Kidney glomerular epithelial cell (primary cell): ENCODE results near the gene MIDN.

Experiments used
- DNase-seq: peaks from one replicate; lab custom pipeline; 2025; lab: John Stamatoyannopoulos, UW

The MIDN gene

DNA sequence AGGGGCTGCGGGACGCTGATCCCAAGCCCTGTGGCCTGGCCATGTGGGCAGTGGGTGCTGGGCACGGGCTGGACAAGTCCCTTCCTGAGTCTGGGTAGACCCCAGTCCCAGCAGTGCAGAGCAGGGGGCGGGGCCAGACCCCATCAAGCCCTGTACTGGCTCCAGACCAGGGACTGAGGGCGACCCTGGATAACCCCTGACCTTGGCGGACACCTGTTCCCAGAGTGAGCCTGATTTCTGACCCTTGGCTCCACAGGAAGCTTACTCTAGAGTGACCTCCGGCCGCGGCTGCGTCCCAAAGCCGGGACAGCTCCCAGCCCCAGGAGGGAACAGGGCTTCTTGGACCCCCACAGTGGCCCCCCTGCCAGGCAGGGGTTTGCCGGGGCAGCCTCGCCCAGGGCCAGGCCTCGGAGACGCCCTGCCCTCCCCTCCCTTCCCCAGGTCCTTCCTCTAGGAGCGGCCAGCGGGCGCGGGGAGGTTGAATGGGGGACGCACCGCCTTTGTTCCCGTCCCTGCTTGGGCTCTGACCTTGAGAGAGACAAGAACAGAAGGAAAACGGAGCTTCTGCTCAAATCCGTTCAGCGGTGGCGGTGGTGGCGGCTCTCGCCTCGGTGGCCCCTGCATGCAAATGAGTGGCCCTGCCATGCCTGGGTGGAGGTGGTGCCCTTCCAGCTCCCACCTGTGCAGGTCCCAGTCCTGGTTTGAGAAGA, 35.0 kb downstream of the MIDN start:
- no peak for DNase-seq

DNA sequence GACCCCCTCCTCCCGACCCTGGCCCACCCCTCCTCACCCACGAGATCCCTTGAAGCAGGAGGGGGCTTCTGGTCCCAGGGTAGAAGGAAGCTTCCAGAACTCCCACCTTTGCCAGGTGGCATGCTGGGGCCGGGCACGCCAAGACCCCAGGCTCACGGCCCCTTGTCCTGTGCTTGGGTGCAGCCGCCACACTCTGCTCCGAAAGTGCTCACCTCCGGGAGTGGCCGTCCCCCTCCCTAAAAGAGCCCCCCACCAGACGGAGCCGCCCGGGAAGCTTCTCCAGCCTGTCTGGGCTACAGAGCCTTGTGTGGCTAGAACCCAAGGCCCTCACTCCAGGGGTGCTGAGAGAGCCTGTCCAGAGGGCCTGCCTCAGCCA, 35.5 kb downstream of the MIDN start:
- DNase-seq, result no peak

DNA sequence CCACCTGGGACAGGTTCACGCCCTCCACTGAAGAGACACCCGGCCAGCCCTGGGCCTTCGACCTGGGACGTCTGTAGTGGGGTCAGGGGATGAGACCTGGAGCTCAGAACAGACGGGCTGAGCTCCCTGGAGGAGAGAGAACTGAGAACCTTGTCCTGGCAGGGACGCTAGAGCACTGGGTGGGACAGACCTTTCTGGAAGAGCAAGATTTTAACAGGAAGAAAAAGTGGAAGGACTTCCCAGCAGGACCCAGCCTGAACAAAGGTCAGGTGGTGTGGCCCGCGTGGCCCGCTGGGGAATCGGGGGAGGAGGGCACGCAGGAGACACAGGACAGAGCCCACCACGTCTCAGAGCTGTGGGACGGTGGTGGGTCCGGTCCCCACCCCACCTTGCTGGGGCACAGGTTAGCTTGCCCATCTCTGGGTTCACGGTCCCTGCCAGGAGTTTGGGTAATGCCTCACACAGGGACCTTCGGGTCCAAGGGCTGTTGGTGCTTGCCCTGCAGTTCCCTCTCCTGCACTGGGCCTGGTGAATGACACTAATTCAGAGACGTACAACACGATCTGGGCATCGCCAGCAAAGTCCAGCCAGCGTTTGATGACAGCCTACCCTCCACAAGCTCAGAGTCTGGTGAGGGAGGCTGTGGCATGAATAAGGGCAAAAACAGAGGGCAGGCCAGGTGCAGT, 36.1 kb downstream of the MIDN start:
- DNase-seq, result no peak

DNA sequence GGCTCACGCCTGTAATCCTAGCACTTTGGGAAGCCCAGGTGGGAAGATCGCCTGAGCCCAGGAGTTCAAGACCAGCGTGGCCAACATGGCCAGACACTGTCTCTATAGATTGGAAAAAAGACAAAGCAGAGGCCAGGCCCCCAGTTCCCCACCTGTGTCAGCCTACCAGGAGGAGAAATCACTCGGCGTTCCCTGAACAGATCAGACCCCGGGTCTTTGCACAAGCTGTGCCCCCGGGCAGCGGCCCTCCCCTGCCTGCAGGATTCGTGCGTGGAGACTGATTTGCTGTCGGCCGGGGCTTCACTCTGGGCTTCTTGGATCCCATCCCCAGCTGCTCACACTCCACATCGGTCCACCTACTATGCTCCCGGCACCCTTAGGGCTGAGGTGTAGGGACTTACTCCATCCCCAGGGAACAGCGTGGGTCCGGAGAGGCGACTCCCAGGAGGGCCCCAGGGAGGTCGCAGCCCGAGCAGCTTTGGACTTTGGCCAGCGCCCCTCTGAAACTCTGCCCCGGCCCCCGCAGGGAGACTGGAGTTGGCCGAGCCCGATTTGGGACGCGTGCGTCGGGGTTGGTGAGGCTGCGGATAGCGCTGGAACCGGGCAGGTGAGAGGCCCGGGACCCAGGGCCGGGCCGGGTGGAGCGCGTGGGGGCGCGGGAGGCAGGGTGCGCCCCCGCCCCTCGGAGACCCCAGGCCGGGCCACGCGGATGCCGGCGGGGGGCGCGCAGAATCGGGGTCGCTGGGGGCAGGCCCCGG, 36.8 kb downstream of the MIDN start:
- DNase-seq, result no peak

DNA sequence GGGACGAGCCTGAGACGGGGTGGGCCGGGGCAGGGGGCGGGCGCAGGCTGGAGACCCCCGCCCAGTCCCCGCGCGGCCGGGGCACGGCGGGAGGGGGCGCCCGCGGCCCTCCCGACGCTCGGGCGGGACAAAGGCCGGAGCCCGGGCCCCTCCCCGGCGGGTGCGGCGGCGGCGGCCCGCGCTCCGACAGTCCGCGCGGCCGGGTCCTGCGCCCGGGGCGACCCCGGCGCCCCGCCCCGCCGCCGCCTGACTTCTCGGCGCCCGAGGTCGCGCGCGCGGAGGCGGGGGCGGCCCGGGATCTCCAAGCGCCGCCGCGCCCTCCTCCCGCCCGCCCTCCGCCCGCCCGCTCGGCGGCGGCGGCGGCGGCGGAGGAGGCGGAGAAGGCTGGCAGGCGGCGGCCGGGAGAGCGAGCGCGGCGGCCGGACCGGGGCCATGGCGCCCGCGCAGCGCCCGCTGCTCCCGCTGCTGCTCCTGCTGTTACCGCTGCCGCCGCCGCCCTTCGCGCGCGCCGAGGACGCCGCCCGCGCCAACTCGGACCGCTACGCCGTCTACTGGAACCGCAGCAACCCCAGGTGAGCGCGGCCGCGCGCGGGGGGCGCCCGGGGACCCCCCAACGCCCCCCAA, 37.5 kb downstream of the MIDN start, which contains the start of gene EFNA2:
Gene EFNA2, plus strand, starts transcription at position 137 of the 624 bp plus-strand sequence. Its CDS starts 296 bp downstream, at position 433.
- DNase-seq, result no peak

DNA sequence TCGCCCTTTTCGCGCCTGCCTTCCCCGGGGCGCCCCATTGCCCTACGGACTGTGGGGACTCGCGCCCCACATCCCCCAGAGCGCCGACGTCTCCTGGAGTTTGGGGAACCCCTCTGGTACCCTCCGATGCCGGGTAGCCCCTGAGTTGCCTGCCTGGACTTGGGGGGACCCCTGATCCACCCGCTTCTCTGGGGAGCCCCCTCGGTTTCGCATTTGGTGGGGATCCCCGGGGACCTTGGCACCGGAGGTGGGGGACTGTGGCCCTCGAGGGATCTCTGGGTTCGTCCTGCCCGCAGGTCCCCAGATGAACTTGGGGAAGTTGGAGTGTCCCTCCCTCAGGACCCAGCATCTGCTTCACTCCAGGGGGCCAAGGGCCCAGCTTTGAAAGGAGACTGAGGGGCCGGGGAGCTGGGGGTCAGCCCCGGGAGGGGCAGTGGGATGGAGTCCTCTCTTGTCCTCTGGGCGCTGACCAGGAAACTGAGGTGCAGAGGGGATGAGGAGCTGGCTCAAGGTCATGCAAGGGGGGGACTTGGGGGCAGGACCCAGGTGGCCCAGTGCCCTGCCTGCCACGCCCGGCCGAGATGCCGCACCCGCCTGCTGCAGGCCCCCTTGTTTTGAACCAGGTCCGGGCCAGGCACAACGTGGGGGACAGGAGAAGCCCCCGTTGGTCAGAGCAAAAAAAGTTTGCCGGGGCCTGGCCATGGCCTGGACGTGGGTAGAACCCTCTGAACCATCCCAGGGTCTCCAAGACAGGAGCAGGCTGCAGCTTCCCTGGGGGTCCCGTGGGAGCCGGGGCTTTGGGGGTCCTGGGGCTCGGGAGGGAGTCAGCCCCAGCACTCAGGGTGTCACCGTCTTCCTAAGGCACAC, 38.3 kb downstream of the MIDN start:
- DNase-seq, result no peak

DNA sequence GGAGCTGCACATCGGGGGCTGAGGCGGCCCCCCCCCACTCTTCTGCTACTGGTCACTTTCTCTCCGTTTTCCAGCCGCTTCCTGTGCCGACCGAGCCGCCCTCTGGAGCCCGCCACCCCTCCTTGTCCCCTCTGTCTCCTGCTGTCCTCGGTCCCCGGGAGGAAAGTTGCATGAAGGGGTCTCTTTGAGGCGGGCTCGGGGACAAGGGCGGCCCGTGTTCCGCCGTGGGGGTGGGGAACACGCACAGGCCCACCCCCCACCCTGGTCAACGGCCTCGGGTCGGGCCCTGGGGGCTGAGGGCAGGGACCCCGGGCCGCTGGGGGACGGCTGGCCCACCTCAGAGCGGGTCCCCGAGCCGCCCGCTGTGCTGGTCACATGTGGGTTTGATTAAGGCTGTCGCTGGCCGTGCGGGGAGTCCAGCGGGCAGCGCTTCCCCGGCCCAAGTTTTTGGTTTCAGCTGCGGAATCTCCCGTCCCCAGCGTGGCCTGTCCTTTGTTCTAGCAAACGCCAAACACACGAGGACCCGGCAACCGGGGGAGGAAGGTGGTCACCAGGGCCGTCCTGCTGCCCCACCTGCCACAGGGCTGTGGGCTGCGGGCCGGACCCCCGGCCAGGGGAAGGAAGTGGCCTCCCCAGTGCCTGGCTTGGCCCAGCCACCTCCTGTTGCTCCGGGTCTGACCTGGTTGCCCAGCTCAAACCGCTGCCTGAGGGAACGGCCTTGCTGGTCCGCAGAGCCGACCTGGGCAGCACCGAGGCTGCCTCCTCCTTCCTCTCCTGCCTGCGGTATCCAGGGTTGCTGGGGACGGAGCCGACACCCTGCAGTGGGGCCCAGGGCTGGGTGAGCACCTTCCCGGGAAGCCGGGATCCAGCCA, 39.2 kb downstream of the MIDN start:
- no peak for DNase-seq

DNA sequence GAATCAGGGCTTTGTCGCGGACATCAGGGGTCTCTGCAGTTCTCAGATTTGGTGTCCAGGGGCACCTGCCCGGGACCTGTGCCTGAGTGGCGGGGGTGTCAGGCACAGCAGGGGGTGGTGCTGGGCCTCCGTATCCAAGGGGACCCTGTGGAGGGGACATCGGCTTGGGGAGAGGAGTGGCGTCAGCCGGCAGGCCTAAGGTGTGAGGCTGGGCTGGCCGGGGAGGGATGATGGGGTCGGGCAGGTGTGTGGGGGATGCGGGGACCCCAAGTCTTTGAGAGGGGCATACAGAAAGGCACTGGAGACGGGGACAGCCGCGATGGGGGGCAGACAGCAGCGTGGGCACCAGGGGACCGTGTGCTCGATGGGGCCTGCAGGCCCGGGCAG, 39.8 kb downstream of the MIDN start:
- no peak for DNase-seq

DNA sequence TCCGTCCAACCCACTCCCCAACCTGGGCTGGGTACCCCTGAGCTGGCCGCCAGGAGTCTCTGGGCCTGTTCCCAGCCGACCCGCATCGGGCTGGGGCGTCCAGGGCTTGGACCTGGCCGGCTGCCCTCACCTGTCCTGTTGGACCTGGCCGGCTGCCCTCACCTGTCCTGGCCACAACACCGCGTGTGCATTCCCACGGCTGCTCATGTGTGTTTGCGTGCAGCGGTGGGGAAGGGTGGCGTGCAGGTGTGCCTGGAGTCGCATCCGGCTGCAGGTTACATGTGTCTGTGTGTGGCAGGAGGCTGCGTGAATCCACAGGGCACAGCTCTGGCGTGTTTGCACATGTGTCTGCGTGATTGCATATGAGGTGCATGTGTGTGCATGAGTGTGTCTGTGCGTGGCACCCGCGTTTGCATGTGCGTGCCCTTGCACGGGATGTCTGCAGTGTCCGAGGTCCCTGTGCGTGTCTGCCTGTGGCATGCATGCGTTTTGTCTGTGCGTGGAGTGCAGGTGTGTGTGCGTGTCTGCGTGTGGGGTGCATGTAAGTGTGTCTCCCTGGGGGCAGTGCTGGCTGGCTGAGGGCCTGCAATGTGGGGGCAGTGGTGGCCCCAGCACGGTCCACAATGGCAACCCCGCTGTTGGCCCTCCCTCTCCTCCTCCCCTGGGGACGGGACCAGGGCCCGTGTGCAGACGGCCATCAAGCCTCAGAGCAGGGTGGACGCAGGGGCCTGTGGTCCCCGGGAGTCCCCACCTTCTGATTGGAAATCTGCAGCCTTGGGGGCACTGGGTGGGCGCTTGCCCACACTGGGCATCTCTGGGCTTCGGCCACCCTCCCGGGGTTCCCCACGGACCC, 40.7 kb downstream of the MIDN start:
- no peak for DNase-seq

DNA sequence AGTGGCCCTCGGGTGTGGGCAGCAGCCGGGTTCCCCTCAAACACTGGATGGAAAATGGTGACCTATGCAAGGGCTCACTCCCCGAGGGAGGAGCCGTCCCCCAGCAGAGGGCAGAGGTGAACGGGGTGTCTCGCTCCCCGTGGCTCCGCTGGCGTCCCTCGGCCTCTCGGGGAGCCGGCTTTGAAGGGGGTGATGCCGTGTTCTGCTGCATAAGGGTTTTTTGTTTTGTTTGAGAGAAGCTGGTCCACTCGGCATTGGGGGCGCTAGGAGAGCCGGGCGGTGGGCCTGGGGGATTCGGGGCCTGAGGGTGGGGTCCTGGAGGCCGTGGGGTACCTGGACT, 41.3 kb downstream of the MIDN start:
- DNase-seq, result no peak

DNA sequence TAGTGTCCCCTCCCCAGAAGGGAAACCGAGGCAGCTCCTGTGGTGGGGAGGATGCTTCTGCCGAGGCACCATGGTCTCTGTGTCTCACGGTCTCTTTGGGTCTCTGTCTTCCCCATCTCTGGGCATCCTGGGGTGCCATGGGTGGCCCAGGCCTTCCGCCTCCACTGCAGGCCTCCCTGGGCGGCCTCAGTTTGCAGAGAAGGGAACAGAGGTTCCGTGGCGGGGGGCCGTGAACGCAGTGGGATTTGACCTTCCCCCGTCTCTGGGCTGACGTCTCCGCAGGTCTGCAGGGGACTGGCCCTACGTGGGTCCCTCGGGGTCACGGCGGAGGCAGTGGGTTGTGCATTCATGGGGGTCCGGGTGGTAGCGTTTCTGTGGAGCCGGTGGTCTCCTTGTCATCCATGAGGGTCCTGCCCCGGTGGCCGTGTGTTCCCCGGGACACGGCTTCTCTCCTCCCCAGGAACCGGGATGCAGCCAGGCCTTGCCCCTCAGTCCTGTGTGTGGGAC, 41.9 kb downstream of the MIDN start:
- no peak for DNase-seq

DNA sequence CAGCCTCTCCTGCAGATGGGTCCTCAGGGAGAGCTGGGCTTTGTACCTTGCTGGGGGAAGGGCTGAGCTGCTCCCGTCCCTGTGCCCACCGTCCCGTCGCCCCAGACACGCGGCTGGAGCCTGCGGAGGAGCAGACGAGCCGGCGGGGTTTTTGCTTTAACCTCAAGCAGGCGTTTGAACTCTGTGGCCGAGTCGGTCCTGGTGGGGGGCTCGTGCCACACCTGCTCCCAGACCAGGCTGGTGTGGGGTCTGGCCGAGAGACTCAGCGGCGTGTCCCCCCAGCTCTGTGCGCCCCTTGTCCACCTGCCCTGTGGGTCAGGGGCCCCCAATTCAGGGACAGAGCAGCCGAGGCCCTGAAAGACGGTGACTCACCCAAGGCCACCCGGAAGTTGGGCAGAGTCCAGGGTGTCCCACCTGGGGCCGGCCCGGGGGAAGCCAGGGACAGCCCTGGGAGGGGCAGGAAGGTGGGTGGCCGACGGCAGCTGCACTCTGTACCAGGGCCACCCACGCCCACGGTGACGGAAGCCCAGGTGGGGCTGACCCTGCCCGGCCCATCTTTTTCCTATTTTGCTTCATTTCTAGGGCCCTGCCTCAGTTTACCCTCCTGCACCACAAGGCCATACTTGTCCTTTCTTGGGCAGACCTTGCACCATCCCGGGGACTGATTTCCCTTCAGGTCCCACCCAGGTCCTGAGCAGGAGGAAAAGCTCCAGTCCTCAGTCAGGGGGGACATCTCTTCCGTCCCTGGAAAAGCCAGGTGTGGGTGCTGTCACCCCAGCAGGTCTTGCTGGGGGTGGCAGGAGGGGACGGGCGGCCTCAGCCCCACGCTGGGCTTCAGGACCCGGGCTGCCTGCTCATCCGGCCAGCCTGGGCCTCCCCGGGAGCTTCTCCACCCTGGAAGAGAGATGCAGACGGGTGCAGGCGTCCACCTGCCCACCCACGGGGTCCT, 42.6 kb downstream of the MIDN start:
- DNase-seq, result no peak

DNA sequence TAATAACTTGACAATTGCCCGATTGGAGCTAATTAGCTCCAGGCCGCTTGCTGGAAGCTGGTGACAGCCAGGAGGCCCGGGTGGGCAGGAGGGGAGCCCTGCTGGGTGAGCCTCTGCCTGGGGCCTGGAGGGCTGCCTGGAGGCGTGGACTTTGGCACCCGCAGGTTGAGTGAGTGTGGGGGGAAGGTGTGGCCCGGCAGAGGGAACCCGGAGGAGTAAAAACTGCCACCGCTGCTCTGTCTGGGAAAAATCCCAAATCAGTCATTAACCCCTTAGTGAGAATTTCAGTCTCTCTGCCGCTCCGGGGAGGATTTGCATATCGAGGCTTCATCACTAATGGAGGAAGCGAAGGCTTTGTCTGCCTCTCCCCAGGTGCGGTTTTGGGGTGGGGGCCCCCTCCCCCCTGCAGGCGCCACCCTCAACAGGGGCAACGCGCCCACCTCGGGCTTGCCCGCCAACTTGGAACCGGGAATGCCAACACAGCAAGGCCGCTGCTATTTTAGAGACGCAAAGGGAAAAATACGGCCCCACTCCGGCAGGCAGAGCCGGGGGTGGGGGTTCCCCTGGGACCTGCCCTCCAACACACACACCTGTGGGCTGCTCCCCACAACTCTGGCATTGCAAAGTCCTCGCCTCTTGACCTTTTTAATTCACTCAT, 43.5 kb downstream of the MIDN start:
- DNase-seq, result no peak

DNA sequence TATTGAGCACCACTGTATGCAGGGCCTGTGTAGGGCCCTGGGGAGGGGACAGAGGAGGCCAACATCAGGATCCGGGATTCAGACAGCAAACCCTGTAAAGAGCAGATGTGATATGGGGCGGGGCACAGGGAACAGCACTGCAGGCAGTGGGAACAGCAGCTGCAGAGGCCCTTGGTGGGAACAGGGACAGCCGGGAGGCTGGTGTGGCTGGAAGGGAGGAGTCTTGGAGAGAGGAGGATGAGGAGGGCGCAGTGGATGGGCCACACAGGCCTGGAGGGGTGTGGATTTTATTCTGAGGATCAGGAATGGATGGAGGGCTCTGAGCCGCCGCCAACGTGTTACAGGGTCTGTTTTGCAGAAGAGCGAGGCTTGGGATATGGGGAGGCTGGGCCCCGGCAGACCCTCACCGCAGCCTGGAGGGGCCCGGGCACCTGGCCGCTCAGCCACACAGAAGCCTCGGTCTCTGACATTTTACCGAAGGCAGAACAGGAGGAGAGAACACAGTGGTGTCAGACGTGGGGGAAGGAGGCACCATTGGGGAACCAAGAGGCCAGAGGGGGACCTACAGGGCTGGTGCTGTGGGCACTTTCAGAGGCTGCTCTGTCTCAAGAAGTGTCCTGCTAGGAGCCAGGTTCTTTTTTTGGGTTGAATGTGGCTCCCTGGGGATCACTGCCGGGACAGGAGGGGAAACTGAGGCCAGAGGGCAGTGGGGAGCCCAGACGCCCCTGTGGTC, 44.2 kb downstream of the MIDN start:
- DNase-seq, result no peak

DNA sequence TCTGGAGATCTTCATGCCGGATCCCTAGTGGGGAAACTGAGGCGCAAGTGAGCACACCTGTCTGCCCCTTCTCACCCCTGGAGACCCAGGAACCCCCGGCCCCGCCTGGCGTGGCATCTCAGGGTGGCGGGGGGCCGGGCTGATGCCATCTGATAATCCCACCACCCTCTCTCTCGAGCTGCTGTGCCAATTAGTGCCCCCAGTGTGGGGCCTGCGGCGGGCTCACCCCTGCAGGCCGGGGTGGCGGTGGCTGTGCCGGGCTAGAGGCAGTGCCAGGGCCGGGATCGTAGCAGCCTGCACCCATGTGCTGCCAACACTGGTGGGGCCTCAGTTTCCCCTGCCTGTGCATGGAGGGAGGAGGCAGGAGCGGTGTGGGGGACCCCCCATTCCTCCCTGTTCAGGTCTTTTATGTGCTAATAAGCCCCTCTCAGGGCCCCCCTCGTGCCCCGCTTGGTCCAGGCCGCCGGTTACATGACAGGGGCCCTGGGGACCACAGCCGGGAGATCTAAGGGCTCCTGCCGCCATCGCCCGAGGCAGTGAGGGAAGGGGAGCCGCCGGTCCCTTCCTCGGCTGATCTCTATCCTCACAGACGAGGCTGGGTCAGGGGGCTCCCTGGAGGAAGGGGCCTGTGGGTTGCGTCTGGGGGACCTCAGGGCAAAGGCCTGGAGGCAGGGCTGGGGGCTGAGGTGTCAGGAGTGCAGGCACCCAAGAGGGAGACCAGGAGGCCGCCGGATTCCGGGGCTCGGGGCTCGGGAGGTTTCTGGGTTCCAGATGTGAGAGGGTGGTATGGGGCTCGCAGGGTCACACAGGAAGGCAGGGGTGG, 45.6 kb downstream of the MIDN start:
- DNase-seq, result no peak

DNA sequence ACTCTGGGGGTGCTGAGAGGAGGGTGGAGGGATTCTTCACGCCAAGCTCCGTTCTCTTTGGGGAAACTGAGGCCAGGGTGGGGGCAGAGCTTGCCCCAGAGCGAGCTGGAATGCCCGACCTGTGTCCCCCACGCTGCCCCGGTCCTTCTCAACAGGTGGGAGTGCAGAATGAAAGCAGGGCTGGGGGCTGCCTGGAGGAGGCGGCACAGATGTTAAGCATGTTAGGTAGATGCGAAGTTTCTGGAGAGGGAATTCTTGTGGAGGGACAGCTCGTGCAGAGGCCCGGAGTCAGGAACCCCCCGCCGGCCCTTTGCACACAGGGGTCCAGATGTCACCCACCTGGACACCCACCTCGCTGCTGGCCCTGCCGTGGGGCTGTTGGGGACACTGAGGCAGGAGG, 46.3 kb downstream of the MIDN start:
- DNase-seq, result no peak
